GM20000 (cell line): Measurements from ENCODE around the gene BLTP1.

Experiments used
- DNase-seq: peaks from one replicate; pipeline ENCODE4 v3.0.0; 2012; ENCODE audit warnings: low spot score
- TF ChIP-seq, protein P1 (sequence below): IDR thresholded peaks from 2 replicates; pipeline ENCODE4 v1.5.1; 2012; ENCODE audit warnings: mild to moderate bottlenecking, control low read depth; ENCODE audit errors: extremely low read depth, missing control alignments

The BLTP1 gene

DNA sequence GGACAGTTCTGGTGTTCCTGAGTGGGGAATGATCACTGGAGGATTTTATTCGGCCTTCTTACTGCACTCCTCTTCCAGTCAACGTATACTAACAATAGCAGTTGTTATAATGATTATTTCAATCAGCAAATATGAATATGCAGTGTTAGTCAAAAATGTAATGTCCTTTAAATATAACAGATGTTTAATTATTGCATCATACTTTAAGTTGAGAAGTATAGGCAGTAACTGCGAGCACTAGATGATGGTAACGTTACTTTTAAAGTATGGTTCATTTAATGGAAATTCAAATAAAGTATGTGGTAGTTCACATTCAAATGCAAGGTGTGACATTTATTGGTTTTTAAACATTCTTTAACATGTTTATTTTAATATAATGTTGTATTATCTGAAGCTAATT lies 5.5 kb upstream of the BLTP1 start:
- DNase-seq, result no peak
- TF ChIP-seq, protein P1, sequence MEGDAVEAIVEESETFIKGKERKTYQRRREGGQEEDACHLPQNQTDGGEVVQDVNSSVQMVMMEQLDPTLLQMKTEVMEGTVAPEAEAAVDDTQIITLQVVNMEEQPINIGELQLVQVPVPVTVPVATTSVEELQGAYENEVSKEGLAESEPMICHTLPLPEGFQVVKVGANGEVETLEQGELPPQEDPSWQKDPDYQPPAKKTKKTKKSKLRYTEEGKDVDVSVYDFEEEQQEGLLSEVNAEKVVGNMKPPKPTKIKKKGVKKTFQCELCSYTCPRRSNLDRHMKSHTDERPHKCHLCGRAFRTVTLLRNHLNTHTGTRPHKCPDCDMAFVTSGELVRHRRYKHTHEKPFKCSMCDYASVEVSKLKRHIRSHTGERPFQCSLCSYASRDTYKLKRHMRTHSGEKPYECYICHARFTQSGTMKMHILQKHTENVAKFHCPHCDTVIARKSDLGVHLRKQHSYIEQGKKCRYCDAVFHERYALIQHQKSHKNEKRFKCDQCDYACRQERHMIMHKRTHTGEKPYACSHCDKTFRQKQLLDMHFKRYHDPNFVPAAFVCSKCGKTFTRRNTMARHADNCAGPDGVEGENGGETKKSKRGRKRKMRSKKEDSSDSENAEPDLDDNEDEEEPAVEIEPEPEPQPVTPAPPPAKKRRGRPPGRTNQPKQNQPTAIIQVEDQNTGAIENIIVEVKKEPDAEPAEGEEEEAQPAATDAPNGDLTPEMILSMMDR, result no peak

DNA sequence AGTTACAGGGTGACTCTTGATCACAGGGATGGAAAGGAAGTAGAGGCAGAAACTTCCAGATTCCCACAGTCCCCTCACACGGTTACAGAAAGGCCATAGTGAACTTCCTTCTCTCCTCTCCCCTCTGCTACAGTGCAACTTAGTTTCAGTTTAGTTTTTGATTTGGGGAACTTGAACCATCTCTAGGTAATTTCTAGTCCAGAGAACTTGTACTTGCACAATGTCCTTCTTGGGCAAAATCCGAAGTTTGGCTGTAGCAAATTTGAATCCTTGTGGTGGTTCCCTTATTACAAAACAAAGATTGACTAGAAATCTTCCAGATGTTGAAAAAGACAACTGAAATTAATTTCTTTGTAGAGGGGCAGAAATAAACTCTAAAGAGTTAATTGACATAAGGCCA lies 1.2 kb upstream of the BLTP1 start:
- TF ChIP-seq, protein P1, result no peak
- DNase-seq, result peak; percentile 17

DNA sequence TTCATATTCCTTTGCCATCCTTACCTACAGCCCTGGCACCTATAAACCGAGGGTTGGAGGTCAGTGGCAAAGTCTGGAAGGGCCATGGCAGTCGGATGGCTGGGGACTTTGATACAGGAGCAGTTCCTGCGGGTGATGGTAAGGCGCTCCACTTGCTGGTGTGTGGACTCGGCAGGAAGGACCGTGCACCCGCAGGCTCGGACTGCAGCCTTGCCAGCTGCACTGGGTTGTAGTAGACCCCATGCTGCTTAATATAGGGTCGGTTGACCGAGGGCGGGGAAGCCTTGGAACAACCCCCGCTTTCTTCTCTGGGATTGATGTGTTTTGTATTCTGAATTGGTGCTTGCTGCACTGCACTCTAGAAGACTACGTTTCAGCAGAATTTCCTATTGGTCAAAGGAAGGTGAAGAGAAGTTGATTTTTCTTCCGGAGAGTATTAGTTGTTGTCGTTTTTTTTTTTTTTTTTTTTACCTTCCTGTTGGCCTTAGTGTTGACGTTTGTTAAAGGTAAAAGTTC lies 638 bp downstream of the BLTP1 start:
- peak; percentile 41 for DNase-seq
- TF ChIP-seq, protein P1, result no peak

DNA sequence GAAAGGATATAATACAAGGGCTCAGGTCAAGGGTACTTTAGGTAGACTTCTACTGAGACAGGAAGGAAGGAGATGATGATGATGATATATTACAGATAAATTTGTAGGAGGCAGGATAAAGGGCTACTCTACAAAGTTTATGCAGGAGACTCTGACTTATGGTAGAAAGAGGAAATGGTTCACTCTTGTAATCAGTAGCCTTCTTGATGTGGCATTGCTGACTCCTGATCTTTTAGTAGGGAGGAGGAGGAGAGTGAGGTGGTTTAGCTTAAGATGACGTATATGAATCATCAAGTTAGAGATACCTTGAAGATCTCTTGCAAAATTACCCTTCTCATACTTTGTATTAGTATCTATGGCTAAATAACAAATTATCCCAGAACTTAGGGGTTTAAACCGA lies 4.7 kb downstream of the BLTP1 start:
- DNase-seq, result no peak
- TF ChIP-seq, protein P1, result no peak

DNA sequence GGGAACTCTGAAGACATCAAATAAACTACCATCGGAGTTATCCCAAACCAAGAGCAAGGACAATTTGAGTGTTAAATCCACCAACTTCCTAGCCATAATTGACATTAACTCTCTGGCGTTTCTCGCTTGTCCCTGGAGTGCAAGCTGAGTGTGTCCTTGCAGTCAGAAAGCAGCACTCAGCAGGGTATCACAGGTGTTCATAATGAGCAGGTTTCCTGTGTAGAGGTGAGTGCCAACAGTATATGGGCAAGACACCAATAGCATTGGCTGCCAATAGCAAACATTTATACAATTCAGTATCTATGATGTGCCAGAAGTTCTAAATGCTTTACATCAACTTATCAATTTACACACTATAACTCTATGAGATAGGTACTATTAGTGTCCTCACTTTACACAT lies 11.2 kb downstream of the BLTP1 start:
- DNase-seq, result no peak
- TF ChIP-seq, protein P1, result no peak

DNA sequence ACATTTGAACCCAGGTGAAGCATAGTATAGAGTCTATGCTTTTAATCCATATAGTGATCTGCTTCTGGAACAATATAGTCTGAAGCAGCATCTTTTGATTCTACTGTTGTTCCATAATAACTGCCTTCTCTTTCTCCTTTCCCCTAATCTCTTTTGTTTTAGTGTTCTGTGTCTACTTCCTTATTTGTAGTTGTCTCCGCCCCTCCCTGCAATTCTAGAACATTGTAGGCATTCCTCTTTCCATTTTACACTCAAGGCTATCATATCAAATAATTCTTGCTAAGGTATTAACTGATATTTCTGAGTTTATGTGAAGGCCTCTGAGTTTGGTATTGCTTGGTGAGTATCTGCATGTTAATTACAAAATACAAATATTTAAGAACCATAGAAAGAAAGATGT lies 11.6 kb downstream of the BLTP1 start:
- TF ChIP-seq, protein P1, result no peak
- DNase-seq, result no peak

DNA sequence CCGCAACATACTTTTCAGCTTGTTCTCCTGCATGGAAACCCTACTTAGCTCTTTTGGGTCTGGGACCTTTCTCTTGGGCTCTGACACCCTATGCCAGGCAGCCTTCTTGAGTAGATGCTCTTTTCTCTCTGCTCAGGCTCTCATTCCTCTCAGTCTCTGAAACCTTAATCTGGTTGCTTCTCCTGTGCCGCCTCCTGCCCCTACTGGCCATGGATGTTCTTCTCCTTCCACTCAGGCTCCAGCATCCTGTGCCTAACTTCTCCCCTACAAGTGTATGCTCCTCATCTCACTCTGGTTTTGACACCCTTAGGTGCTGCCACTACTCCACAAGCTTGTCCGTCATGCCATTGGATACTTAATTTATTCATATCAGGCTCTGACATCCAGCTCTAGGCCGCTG lies 15.2 kb downstream of the BLTP1 start:
- TF ChIP-seq, protein P1, result no peak
- no peak for DNase-seq
